ENCODE results near the gene GMDS.
A peak's percentile ranks its signal among the peaks of the same experiment; 100 is the strongest.

The GMDS gene

DNA sequence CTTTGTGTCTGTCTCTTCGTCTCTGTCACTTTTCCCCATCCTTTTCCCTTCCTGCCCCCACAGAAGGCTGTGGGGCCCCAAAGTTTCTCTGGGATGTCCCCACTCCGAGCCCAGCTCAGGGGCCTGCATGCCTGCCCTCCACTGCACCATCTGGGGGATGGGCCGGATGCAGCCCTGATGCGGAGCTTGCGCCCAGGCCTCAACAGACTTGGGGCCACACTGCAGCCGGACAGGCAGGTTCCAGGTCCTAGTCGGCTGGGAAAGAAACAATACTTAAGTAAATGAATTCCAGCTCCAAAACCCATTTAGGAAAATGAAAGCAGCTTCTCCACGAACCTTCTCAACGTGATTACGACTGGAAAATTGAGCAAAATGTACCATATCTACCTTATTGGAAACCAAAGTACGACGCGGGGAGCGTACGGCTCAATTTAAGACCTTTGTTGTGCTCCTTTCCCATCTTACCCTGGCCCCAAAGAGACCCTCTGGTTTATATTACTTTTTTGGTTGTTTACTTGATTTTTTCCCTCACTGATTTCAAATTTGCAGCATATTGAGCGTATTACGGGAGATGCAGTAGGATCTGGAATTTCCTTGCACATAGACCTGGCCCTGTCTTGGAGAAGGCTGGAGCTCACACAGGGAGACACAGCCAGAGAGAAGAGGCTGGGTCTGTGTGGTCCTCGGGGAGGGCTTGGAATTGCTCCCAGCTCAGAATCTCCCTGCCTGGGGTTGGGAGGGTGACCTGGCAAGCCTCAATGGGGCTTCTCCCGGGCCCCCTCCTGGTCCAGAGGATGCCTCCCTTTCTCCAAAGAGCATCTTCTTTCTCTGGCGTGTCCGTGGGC is 627.7 kb downstream of the GMDS start:
- no peak for DNase-seq

DNA sequence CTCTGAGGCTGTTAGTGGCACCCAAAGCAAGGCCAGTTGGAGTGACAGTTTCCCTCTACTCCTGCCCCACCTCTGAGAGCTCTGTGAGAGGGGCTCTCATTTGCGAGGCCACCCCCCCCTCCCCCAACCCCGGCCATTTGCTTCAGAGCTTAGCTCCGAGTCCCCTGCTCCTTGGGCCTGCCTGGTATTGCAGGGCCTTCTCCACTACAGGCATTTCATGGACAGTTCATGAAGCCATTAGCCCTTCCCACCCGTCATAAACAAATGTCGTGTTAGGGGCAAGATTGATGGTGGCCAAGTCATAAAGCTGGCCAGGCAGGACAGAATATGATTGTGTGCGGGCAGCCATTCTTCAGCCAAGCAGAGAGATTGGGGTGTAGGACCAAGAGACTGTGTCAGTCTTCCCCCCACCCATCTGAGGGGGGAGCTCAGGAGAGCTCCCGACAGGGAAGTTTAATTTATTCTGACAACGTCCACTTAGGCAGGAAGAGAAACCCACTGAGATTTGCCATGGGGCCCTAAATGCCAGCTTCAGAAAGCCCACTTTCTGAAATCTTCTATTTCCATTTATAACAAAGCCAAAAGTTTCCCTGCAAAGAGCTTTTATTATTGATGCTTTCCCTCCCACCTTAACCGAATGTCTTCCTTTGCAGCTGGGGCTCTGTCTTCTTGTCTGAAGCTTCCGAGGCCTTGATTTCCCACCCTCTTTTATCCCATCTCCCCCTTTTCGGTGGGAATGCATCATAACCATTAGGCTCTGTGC is 628.5 kb downstream of the GMDS start:
- DNase-seq: no peak

DNA sequence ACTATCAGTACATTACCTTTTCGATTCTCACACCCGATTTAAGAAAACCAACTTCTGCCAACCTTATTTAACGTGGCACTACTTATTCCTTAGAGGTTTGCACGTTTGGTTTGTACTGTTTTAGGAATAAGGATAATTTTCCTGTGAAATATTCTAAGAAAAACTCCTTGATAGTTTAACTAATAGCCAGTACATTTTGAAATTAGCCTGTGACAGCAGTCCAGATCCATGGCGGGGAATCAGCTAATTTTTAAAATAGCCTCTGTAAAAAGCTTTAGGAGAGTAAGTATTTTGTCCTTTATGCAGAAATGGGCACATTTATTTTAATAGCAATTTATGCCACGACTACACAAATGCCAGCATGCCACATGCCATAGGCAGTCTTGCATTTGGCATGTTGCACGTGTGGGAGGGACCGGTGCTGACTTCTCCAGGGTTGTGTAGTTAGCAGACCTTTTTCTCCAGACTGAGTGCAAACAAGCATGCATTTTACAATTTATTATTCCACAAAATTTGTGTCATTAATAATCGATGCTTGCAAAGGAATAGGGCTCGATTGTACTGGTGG is 629.5 kb downstream of the GMDS start:
- no peak for DNase-seq

DNA sequence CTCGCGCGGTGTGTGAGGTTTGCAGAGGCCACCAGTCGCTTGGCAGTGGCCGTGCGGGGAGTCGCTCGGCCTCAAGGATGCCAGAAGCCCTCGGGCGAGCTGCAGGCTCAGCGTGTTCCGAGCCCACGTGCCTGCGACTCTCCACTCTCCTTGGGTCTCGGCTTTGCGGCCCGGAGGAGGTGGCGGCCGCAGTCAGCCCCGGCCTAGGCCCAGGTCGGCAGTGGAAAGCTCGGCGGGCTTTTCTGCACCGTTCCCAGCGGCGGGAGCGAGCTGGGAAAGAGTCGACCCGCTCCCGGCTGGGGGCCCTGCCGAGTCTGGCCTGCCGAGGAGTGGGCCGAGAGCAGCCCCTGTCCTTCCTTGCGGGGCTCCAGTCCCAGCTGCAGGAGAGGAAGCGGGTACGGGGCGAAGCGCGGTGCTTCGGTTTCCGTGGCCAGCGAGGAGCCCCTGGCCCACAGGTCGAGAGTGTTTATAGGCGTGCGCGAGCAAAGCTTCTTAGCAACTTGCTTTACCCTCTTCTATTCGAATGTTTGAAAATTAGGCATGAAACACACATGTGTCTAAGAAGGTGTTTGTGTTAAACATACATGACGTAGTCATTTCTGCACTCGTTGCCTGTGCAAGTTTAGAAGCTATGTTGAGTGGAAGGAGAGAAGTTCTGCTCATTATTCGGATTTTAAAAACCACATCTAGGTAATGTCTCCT is 630.1 kb downstream of the GMDS start:
- DNase-seq: no peak

DNA sequence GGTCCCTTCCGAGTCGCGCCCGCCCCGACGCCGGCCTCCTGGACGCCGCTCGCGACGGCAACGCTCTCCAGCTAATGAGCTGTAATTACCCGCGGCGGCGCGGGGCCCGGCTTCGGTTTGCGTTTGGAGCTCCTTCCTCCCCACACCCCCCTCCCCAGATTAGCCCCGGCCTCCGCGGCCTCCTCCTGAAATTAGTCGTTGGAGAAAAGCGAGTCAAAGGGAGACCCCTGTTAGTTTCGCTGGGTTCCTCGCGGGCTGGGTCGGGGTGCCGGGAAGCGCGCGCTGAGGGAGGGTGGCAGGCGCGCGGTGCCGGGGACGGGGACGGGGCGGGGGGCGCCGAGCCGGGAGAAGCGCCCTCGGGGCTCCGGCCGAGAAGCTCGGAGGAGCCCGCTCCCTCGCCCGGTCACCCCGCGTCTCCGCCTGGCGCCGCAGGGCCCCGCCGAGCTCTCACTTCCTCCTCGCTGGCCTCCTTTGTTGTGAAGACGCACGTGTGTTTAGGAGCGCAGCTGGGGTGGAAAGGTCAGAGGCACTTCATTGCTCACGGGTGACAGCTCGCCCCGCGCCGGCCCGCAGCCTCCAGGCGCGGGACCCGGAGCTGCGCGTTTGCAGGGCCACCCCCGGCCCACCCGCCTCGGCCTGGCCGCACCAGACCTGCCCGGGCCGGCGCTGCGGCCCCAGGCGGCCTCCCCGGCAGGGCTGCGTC is 630.8 kb downstream of the GMDS start:
- DNase-seq: no peak

DNA sequence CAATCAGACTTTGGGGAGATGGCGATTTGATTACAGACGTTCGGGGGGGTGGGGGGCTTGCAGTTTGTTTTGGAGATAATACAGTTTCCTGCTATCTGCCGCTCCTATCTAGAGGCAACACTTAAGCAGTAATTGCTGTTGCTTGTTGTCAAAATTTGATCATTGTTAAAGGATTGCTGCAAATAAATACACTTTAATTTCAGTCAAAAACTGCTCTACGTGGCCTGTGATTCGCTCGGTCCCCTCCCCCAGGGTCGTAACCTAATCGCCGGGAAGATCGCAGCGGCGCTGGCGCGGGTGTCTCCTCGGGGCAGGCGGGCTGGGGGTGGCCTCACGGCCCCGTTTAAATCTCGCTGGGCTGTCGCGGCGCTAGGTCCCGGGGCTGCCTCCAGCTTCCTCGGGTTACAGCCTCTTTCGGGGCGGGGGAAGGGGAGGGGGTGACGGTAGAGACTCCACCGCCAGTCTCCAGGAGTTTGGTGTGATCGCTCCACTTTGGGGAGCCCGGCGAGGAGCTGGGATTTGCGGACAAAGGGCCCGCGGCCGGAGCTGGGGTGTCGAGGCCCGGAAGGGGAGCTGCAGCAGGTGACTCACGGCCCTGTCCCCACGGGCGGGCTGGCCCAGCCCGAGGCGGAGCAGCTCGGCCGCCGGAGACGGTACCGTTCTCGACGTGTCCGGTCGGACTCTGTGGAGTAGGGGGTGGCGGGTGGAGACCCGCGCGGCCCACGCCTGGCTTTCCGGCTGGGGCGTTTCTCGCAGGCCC is 631.5 kb downstream of the GMDS start:
- peak; percentile 66 for DNase-seq

DNA sequence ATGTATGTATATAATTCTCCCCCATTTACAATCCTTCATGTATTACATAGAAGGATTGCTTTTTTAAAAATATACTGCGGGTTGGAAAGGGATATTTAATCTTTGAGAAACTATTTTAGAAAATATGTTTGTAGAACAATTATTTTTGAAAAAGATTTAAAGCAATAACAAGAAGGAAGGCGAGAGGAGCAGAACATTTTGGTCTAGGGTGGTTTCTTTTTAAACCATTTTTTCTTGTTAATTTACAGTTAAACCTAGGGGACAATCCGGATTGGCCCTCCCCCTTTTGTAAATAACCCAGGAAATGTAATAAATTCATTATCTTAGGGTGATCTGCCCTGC is 632.1 kb downstream of the GMDS start:
- DNase-seq: no peak

DNA sequence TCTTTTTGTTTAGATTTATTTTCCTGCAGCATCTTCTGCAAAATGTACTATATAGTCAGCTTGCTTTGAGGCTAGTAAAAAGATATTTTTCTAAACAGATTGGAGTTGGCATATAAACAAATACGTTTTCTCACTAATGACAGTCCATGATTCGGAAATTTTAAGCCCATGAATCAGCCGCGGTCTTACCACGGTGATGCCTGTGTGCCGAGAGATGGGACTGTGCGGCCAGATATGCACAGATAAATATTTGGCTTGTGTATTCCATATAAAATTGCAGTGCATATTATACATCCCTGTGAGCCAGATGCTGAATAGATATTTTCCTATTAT is 632.5 kb downstream of the GMDS start:
- DNase-seq: no peak

DNA sequence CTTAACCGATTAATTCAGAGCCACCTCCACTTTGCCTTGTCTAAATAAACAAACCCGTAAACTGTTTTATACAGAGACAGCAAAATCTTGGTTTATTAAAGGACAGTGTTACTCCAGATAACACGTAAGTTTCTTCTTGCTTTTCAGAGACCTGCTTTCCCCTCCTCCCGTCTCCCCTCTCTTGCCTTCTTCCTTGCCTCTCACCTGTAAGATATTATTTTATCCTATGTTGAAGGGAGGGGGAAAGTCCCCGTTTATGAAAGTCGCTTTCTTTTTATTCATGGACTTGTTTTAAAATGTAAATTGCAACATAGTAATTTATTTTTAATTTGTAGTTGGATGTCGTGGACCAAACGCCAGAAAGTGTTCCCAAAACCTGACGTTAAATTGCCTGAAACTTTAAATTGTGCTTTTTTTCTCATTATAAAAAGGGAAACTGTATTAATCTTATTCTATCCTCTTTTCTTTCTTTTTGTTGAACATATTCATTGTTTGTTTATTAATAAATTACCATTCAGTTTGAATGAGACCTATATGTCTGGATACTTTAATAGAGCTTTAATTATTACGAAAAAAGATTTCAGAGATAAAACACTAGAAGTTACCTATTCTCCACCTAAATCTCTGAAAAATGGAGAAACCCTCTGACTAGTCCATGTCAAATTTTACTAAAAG is 633.0 kb downstream of the GMDS start:
- no peak for DNase-seq

DNA sequence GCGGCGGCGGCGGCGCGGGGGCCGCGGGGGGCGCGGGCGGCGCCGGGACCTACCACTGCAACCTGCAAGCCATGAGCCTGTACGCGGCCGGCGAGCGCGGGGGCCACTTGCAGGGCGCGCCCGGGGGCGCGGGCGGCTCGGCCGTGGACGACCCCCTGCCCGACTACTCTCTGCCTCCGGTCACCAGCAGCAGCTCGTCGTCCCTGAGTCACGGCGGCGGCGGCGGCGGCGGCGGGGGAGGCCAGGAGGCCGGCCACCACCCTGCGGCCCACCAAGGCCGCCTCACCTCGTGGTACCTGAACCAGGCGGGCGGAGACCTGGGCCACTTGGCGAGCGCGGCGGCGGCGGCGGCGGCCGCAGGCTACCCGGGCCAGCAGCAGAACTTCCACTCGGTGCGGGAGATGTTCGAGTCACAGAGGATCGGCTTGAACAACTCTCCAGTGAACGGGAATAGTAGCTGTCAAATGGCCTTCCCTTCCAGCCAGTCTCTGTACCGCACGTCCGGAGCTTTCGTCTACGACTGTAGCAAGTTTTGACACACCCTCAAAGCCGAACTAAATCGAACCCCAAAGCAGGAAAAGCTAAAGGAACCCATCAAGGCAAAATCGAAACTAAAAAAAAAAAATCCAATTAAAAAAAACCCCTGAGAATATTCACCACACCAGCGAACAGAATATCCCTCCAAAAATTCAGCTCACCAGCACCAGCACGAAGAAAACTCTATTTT is 633.7 kb downstream of the GMDS start:
- peak; percentile 41 for DNase-seq

DNA sequence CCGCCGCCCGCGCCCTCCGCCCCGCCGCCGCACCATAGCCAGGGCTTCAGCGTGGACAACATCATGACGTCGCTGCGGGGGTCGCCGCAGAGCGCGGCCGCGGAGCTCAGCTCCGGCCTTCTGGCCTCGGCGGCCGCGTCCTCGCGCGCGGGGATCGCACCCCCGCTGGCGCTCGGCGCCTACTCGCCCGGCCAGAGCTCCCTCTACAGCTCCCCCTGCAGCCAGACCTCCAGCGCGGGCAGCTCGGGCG is 634.2 kb downstream of the GMDS start:
- DNase-seq: no peak

DNA sequence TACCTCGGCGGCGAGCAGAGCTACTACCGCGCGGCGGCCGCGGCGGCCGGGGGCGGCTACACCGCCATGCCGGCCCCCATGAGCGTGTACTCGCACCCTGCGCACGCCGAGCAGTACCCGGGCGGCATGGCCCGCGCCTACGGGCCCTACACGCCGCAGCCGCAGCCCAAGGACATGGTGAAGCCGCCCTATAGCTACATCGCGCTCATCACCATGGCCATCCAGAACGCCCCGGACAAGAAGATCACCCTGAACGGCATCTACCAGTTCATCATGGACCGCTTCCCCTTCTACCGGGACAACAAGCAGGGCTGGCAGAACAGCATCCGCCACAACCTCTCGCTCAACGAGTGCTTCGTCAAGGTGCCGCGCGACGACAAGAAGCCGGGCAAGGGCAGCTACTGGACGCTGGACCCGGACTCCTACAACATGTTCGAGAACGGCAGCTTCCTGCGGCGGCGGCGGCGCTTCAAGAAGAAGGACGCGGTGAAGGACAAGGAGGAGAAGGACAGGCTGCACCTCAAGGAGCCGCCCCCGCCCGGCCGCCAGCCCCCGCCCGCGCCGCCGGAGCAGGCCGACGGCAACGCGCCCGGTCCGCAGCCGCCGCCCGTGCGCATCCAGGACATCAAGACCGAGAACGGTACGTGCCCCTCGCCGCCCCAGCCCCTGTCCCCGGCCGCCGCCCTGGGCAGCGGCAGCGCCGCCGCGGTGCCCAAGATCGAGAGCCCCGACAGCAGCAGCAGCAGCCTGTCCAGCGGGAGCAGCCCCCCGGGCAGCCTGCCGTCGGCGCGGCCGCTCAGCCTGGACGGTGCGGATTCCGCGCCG is 634.7 kb downstream of the GMDS start:
- DNase-seq: peak; percentile 25

DNA sequence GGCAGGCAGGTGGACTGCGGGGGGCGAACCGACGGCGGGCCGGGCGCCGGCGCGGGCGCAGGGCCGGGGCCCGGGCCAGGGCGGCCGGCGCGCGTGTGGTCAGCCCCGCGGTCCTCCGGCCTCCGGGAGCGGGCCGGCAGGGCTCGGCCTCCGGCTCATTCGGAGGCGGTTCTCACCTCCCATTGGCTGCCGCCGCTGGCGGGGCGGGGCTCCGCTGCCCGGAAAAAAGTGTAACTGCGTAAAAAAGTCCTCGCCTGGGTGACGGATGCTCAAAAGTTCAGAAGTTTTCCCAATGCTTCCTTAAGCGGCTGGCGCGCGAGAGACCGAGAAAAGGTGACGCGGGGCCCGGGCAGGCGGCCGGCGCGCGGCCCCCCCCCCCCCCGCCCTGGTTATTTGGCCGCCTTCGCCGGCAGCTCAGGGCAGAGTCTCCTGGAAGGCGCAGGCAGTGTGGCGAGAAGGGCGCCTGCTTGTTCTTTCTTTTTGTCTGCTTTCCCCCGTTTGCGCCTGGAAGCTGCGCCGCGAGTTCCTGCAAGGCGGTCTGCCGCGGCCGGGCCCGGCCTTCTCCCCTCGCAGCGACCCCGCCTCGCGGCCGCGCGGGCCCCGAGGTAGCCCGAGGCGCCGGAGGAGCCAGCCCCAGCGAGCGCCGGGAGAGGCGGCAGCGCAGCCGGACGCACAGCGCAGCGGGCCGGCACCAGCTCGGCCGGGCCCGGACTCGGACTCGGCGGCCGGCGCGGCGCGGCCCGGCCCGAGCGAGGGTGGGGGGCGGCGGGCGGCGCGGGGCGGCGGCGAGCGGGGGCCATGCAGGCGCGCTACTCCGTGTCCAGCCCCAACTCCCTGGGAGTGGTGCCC is 635.5 kb downstream of the GMDS start, which contains the start of gene FOXC1:
FOXC1 (plus strand) TSS at position 268 of the 849 bp plus-strand sequence; CDS start at position 799, 531 bp downstream.
- peak; percentile 52 for DNase-seq

DNA sequence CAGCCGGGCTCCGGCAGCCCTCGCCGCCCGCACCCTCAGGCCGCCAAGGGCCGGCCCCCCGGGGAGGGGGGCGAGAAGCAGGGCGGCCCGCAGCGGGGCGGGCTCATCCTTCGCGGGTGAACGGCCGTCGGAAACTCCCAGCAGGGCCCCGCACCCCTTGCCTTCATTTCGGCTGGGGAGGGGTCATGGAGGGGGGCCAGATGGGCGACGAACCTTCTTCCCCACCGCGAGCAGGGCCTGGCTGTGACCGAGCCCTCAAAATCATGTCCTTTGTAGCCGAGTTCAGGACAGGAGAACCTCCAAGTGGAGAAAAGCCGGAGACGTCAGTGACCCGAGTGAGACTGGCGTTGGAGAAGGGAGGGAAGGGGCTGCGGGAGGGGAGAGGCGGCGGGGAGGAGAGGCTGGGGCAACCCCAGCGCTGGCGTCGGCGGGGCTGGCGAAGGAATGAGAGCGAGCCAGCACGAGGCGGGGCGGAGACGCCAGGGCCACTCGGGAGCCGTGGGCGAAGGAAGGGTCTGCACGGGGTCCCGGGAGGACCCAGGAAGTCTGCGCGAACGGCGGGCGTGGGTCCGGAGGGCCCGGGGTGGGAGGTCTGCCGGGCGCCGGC is 636.3 kb downstream of the GMDS start:
- DNase-seq: peak; percentile 26

DNA sequence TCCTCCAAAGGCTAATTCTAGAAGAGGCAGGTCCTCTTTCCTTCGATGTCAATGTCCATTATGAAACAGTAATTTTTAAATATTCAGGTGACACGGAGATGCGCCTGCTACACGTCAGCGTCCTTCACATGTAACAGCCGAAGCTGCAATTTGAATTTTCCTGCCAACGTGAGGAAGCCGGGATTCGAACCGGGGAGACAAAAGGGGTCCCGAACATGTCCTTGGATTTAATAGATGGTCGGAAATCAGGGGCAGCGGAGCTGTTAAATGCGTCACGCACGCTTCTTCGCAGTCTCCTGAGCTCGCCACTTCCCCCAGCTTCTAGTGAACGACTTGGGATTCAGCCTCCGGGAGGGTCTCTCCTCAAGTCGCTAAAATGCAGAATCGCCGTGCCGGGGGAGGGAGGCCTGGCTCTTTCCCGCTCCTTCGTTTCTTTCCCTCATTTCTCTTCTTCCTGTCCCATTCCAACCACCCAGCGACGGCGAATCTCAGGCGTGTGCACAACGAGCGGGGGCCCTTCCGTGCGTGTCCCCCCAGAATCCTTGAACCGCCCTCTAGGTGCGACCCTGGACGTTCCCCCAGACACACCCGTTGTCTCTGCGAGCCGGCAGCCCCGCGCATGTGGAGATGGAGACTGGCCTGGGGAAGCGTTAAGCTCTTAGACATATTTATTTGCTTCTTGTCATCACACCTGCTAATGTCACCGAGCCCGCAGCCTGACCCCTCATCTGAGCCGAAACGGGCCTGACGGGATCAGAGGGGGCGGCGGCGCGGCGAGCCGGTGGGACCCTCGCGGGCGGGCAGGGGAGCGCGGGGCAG is 637.0 kb downstream of the GMDS start:
- DNase-seq: no peak

DNA sequence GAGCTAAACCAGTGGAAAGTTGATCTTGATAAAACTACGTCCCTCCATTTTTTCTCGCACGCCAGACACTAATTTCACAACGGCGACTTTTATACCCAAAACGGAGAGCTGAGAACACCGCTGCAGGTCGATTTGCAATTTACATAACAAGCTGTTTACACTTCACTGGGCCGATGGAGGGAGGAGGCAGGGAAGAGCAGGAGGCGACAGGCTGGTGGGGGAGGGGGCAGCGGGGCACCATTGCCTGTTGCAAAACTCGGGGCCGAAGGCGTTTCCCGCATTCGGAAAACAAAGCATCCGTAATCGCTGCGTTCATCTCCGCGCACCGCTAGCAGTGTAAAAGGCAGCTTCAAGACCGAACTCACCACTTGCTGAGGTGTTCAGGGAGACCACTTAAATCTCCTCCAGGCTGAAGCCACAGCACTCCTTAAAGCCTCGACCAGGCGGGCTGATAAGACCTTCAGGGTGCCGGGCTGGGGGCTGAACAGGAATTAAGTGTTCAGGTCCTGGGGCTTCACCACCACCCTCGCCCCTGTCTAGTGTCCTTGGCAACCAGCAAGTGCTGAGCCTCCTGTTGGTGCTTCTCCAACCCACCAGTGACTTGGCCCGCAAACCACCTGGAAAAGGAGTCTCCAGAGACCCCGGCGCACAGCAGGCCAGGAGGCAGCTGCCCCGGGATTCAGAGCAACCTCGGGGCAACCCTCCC is 637.7 kb downstream of the GMDS start:
- DNase-seq: peak; percentile 57
